AG10803 (cell line): Measurements from ENCODE around the gene RNF43.

Experiments used
- DNase-seq: peaks from one replicate; pipeline ENCODE4 v3.0.0; 2010; ENCODE audit warnings: low read depth
- H3K4me3 ChIP-seq: 2 replicates; pipeline ENCODE4 v1.5.1; 2011; ENCODE audit warnings: mild to moderate bottlenecking, low read length, control low read depth
- TF ChIP-seq, protein P1 (sequence below): conservative IDR thresholded peaks from 2 replicates; pipeline ENCODE4 v1.5.1; 2011; ENCODE audit warnings: mild to moderate bottlenecking, low read length, control low read depth, inconsistent platforms

Gene RNF43

DNA sequence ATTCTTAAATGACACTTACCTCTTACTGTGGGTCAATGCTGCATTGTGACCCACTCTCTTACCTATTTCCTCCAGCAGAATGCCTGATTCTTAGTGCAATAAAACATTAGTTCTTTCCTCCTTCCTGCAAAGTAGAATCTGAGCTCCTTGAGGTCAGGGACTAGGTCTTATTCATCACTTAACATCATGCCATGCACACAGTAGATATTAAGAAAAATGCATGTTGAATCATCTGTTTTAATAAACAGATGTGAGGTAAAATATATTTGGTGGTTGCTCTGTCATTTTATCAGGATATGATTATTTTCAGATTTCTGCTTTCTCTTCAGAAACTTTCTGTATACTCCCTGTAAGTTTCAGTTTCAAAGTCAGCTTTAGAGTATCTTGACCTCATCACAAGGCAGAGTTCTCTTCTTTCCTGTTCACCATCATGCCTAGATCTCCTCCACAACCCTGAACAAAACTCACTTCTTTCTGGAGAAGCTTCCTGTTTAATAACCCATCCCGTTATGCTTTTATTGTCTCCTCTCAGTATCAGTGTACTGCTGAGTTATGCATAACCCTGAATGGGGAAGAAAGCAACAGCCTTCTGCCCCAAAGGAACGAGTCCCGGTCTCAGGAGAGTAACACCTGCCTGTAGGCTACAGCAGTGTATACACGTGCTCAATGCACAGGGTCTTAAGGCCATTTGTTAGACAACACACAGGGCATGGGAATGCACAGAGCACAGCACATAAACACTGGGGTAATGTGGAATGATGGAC is 35.0 kb downstream of the RNF43 start:
- no peak for DNase-seq
- TF ChIP-seq, protein P1, sequence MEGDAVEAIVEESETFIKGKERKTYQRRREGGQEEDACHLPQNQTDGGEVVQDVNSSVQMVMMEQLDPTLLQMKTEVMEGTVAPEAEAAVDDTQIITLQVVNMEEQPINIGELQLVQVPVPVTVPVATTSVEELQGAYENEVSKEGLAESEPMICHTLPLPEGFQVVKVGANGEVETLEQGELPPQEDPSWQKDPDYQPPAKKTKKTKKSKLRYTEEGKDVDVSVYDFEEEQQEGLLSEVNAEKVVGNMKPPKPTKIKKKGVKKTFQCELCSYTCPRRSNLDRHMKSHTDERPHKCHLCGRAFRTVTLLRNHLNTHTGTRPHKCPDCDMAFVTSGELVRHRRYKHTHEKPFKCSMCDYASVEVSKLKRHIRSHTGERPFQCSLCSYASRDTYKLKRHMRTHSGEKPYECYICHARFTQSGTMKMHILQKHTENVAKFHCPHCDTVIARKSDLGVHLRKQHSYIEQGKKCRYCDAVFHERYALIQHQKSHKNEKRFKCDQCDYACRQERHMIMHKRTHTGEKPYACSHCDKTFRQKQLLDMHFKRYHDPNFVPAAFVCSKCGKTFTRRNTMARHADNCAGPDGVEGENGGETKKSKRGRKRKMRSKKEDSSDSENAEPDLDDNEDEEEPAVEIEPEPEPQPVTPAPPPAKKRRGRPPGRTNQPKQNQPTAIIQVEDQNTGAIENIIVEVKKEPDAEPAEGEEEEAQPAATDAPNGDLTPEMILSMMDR: no peak
- H3K4me3 ChIP-seq: no peak overlapping the region

DNA sequence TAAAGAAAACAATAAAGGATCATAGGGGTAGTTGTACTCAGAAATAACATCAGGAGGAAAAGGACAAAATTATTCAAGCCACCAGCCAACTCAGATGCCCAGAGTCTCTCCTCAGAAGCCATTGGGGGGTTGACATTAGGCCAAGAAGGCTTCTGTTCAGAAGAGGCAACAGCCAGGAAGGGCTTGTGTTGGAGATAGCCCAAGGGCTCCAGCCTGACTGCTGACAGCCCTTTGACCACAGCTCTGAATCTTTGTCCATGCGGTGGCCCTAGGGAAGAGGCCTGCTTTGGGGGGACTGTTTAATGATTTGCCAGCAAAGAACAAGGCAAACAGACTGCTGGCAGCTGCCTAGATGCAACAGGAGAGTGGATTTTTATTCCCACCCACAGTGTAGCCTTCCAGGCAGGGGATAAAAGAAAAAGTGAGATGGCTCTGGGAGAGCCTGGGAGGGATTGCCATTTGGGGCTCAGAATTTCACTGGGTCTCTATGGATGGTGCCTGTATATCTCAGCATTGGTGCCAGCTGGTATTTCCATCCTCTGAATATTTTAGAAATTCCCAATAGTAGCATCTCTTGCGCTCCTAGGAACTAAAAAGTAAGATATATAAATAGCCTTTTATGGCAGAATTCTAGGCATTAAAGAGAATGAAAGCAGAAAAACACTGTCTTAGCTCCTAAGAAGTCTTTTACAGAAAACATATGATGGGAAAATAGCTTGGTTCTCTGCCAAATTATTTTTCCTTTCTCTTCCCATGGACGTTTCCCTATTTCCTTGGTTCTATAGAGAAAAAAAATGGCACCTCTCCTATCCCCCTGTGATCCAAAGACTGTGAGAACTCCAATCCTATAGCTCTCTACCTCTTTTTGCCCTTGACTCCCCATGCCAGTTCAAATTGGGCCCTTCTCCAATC is 36.0 kb downstream of the RNF43 start:
- no peak for DNase-seq
- no peak overlapping the region for H3K4me3 ChIP-seq
- TF ChIP-seq, protein P1: no peak

DNA sequence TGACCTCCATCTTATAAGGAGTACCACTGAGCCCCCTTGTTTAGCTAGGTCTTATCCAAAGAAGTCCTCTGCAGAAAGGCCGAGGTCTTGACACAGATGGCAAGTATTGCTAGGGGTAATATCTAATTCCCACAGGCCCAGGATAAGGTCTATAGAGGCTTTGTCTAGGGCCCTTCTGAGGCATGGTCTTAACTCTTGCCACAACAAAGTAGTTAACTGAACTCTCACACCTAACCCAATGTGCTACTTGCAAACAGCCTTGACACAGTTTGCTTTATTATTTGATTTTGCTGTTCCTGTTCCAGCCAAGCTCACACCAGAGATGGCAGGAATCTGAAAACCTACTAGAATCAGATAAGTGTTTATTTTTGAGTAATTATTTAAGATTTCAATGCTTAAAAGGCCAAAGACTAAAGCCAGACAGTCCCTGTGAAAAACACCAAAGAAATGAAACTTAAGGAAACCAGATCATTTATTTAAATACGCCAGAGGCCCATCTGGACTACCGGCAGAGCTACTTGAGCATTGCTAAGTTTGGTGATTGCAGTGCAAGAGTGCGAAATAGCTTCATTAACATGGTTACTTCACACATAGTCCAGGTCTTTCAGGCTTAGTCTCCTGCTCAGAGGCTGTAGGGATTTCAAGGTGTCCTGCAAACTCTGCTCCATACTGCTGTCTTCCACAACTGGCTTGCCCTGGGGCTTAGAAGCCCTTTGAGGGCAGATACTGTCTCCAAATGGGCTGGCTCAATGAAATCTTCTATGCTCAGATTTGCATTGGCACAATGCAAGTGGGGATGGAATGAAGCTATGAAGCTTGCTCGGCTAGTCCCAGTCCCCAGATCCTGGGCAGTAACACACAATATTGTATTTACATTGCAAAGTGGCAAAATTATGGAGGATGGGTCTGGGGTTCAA is 36.9 kb downstream of the RNF43 start:
- TF ChIP-seq, protein P1: no peak
- DNase-seq: no peak
- H3K4me3 ChIP-seq: no peak overlapping the region

DNA sequence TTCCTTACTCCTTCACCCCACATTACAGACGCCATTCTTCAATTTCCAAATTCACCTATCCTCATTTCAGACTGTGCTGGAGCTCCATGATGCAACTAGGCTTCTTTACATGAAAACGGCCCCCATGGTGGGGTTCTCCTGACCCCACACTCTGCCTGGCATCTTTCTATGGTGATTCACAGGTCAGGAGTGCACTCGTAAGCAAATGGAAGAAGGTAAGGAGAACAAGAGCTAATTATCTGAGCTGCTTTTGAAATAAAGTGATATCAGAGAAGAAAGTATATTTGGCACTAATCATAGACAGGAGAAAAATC is 37.9 kb downstream of the RNF43 start:
- TF ChIP-seq, protein P1: no peak
- H3K4me3 ChIP-seq: no peak overlapping the region
- DNase-seq: no peak

DNA sequence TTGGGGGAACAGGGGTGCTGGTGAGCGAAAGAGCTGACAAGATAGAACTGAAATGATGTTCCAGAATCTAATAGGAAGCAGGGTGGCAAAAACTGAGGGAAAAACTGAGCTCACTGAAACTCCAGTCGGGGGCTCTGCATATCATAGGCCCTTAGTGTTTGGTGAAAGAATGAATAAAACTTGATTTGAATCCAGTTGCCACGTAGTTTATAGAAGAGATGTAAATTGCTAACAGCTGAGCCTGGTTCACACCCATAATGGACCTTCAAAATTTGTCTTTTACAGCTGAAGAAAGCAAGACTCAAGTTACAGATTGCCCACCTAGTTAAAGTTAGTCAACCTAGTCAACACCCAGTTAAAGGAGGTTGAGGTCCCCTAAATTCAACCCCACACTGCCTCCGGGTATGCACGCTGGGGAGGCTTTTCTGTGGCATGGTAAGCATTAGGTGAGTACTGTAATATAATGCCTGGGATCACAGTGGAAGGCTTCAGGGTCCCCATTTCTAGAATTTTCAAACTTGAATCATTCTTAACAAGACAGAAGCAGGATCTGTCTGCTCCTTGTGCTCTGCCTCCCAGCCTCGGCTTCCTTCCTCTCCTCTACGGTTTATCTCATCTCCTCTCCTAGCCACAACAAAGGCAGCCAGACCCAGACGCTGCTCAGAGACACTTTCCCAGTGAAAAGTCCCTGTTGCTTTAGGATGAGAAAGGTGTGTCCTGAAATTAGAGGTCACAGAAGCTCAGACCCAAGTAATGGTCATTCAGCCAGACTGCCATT is 38.4 kb downstream of the RNF43 start:
- DNase-seq: no peak
- TF ChIP-seq, protein P1: no peak
- no peak overlapping the region for H3K4me3 ChIP-seq

DNA sequence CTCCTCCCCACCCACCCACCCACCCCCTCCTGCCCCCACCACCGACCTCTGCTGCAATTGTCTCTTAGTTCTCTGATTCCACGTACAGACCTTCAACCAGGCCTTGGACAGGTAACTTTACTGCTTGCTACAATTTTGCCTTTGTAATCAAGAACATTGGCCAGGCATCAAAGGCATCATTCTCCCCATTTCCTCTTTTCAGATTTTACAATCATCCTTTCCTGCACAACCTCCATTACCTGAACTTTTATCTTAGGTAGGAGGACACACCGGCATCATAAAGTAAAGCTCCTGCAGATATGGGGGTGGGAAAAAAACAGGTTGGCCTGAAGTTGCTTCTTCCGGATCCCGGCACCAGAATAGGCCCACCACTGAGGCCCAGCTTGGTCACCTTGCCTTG is 39.7 kb downstream of the RNF43 start:
- DNase-seq: no peak
- TF ChIP-seq, protein P1: no peak

More for the DNA sequence above, 39.7 kb downstream of the RNF43 start:
- H3K4me3 ChIP-seq: no peak overlapping the region
